ENCODE measurements around the gene GLTP.

DNA sequence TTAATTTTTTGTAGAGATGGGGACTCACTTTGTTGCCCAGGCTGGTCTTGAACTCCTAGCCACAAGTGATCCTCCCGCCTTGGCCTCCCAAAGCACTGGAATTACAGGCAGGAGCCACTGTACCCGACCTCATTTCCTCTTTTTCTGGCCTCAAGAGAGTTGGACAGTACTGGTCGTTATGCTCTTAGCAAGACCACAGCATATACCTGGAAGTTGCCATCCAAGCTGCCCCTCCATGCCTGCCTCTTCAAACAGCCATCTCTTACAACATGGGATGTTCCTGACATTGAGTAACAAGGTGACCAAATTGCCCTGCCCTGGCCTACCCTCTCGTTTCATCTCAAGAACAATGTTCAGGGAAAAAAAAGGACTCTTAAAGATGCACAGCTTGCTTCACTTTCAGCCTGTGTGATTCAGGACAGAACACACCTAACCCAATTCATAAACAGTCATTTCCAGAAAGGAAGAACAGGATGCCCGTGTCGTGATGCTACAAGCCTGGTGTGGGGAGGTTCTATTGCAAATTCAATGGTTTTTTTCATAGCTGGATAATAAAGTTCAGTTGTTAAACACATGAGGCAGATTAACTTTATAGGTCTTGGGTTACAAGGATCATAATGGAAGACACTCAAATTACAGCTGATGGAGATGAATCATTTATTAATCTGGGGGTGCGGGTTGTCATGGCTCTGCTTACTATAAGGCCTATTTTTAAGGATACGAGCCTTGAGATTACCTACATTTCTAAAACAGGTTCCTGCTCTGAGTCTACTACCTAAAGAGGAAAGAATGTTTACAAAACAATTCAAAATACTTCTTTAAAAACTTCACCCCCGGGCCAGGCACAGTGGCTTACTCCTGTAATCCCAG, 11.9 kb downstream of the GLTP start:
- TF ChIP-seq POLR2A (IDR thresholded peaks at IDR 0.05), result no peak
- TF ChIP-seq, protein P1, sequence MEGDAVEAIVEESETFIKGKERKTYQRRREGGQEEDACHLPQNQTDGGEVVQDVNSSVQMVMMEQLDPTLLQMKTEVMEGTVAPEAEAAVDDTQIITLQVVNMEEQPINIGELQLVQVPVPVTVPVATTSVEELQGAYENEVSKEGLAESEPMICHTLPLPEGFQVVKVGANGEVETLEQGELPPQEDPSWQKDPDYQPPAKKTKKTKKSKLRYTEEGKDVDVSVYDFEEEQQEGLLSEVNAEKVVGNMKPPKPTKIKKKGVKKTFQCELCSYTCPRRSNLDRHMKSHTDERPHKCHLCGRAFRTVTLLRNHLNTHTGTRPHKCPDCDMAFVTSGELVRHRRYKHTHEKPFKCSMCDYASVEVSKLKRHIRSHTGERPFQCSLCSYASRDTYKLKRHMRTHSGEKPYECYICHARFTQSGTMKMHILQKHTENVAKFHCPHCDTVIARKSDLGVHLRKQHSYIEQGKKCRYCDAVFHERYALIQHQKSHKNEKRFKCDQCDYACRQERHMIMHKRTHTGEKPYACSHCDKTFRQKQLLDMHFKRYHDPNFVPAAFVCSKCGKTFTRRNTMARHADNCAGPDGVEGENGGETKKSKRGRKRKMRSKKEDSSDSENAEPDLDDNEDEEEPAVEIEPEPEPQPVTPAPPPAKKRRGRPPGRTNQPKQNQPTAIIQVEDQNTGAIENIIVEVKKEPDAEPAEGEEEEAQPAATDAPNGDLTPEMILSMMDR (IDR thresholded peaks at IDR 0.05), result no peak

All from suprapubic skin (tissue), 3 donors.